Progenitor cell of endocrine pancreas (in vitro differentiated cells): Measurements from ENCODE around the gene COG1. TPM values are rescaled to one million over a fixed set of nuclear protein-coding genes. Genes with fewer than 3 reads are reported as not detected.

Source experiments
- DNase-seq: peaks from one replicate; pipeline ENCODE4 v3.0.0; 2021; ENCODE audit warnings: low spot score; ENCODE audit not compliant: unreplicated experiment
- H3K27ac Mint-ChIP-seq: 2 replicates; pipeline ENCODE4 v1.8.0; 2021; ENCODE audit warnings: mild to moderate bottlenecking, moderate library complexity, mixed read lengths
- H3K27me3 Mint-ChIP-seq: 2 replicates; pipeline ENCODE4 v1.8.0; 2021; ENCODE audit warnings: mixed read lengths
- H3K36me3 Mint-ChIP-seq: 2 replicates; pipeline ENCODE4 v1.8.0; 2022; ENCODE audit warnings: mixed read lengths; ENCODE audit not compliant: insufficient read depth
- H3K4me1 Mint-ChIP-seq: 2 replicates; pipeline ENCODE4 v1.8.0; 2021; ENCODE audit warnings: low read depth, mixed read lengths
- H3K4me3 Mint-ChIP-seq: 2 replicates; pipeline ENCODE4 v1.8.0; 2021; ENCODE audit warnings: low read depth, mild to moderate bottlenecking, moderate library complexity, mixed read lengths
- H3K9me3 Mint-ChIP-seq: 2 replicates; pipeline ENCODE4 v1.8.0; 2021; ENCODE audit warnings: low read depth, mixed read lengths
- CTCF ChIP-seq: fragments of 200-600 bp; sonication (generic); IDR thresholded peaks from one replicate; pipeline ENCODE4 v1.5.0; 2021; ENCODE audit warnings: antibody characterized with exemption, mild to moderate bottlenecking; ENCODE audit not compliant: unreplicated experiment
- total RNA-seq: library from RNA; stranded (reverse); gene quantifications from 2 replicates; pipeline ENCODE4 v1.2.1, GENCODE V29; 2021

The COG1 gene
- total RNA-seq, 1 donor from 2014 or later, result 50.5 TPM

DNA sequence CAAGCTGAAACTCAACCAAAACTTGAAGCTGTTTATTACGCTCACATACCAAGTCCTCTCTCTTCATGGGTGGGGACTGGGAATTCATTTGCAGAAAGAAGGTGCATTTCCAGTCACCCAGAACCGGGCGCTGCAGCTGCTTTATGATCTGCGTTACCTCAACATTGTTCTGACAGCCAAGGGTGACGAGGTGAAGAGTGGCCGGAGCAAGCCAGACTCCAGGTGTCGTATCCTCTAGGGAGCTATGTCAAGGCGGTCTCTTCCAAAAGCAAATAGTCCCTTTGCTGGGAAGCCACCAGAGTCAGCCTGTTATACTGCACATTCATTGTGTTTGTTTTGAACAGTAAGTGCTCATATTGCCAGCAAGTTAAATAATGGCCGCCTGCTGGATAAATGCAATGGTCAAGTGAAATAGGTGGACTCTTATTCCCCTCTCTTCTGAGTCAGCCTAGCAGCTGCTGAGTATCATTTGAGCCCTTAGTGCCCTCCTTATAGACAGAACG lies 12.7 kb downstream of the COG1 start:
- peaks cover 34% of the 10 kb centered on the region for H3K4me1 Mint-ChIP-seq
- TF ChIP-seq CTCF, result no peak
- DNase-seq, result no peak
- H3K4me3 Mint-ChIP-seq, result no peak overlapping the region
- no peaks in the 10 kb centered on the region for H3K27me3 Mint-ChIP-seq
- no peaks in the 10 kb centered on the region for H3K9me3 Mint-ChIP-seq
- no peak overlapping the region for H3K27ac Mint-ChIP-seq
- H3K36me3 Mint-ChIP-seq, result peaks cover 39% of the 10 kb centered on the region

DNA sequence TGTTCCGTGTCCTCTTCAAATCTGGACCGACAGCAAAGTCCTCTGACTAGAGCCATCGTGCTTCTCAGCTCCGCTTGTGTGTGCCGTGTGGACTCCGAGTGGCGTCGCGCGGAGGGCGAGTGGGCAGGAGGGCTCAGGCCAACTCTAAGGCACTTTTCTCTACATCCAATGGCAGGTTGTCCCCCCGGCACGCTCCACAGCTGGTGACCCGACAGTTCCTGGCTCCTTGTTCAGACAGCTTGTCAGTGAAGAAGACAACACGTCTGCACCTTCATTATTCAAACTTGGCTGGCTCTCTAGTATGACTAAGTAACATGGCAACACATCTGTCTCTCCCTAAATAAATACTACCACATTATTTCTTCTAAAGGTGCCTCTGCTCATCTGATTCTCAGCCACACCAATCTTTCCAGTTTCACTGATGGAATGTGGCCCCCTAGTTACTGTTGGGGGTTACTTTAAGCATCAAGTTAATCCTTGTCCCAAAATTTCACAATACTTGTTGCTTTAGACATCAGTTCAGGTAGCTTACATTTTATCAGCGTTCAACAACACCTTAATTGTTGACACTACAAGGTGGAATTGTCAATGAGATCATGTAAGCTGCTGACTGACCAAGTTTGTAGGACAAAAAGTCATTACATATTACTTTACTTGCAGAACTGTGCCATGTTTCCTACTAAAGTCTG lies 15.4 kb downstream of the COG1 start:
- TF ChIP-seq CTCF, result no peak
- DNase-seq, result no peak
- Mint-ChIP-seq H3K4me3 (no peak overlapping the region), H3K27ac (no peak overlapping the region), H3K36me3 (peaks cover 27% of the 10 kb centered on the region), H3K4me1 (peaks cover 18% of the 10 kb centered on the region), H3K27me3 (no peaks in the 10 kb centered on the region), H3K9me3 (no peaks in the 10 kb centered on the region)

DNA sequence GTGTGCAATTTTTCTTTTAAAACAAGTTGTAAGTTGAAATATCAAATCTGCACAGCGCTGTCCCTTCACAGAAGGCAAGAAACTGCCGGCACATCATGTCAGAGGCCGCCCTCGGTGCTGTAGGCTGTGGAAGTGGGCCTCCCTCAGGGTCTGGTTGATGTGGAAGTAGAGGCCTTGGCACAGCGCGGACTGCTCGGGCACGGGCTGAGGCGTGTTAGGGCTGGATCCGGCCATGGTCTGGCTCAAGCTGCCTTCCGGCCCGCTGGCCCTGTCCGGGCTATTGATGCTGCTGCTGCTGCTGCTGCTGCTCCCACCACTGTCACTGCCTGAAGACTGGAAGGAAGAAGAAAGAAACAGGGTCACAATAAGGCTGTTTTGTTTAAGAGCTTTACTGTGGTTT lies 16.6 kb downstream of the COG1 start:
- Mint-ChIP-seq H3K27me3 (no peaks in the 10 kb centered on the region), H3K27ac (no peak overlapping the region), H3K36me3 (peaks cover 28% of the 10 kb centered on the region), H3K4me1 (peaks cover 8% of the 10 kb centered on the region), H3K4me3 (no peak overlapping the region), H3K9me3 (no peaks in the 10 kb centered on the region)
- DNase-seq, result no peak
- no peak for TF ChIP-seq CTCF

DNA sequence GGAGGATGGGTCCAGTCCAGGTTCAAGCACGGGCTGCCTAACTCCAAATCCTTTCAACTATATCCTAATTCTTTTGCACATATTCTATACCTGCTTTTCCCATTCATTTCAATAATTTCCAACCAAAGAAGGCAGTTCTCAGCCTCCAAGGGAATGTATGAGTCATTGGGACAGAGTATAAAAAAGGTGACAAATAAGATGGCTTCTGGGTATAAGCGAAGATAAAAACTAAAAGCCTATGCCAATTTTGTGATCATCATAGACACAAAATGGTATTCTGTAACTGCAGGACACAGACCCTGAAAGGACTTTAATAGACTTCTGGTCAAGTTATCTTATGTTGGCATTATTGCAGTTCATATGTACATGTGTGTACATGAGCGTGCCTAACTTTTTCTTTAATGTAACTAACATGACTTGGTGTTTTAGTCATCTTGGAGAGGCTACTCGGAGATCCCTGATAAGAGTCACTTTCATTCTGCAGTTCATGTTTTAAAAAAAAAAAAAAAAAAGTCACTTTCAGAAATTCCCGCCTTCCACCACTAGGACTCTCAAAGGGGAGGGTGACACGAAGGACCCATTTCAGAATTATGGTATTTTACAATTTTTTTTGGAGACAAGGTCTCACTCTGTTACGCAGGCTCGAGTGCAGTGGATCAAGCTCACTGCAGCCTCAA lies 17.3 kb downstream of the COG1 start:
- H3K4me3 Mint-ChIP-seq, result no peak overlapping the region
- peaks cover 27% of the 10 kb centered on the region for H3K36me3 Mint-ChIP-seq
- no peaks in the 10 kb centered on the region for H3K9me3 Mint-ChIP-seq
- peak; percentile 41 for TF ChIP-seq CTCF
- no peak for DNase-seq
- peaks cover 9% of the 10 kb centered on the region for H3K4me1 Mint-ChIP-seq
- no peak overlapping the region for H3K27ac Mint-ChIP-seq
- H3K27me3 Mint-ChIP-seq, result no peaks in the 10 kb centered on the region

- H3K4me3 Mint-ChIP-seq, result no peak overlapping the region
- no peak for TF ChIP-seq CTCF
- peaks cover 23% of the 10 kb centered on the region for H3K36me3 Mint-ChIP-seq
- H3K9me3 Mint-ChIP-seq, result no peaks in the 10 kb centered on the region
- H3K27me3 Mint-ChIP-seq, result no peaks in the 10 kb centered on the region
- H3K4me1 Mint-ChIP-seq, result peaks cover 7% of the 10 kb centered on the region
- H3K27ac Mint-ChIP-seq, result no peak overlapping the region
- no peak for DNase-seq
These were observed 18.9 kb downstream of the COG1 start for GRCh38 chr17:73211745-73212144.
